ENCODE results near the gene CAVIN1. TPM values are rescaled to one million over a fixed set of nuclear protein-coding genes. Genes with fewer than 3 reads are reported as not detected.
"Not testable (repeated sequence)": the region's sequence is repeated elsewhere in the genome, so short reads cannot be mapped to it uniquely, and the experiment has no call there.

The CAVIN1 gene
- total RNA-seq, 1 donor from 2014 or later = 177 TPM

DNA sequence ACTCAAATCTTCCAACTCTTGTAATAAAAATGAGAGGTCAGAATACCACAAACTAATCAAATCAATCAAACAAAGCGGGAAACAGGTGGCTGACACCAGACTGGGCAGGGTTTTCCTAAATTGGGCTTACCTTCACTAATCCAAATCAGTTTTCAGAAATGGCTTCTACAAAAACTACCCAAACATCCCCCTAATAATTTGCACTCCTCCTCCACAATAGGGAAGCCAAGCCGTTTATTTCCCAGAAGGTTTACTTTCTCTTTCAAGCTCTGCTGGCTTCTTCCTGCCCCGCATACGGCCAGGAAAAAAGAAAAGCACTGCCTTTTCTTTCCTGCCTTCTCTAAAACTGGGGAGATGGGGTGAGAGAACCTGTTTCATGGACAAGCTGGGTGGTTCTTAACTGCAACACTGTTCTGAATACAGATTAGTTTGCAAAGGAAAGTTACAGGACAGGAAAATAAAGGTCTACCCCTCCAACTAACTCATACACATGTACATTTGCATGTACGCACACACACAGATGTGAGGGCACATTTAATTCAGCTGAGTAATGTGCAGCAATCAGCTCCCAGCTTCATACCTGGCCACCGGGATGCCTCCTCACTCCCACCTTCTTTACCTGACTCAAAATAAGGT is 44.0 kb downstream of the CAVIN1 start:
- no peak for DNase-seq (ENCODE audit: low spot score)

DNA sequence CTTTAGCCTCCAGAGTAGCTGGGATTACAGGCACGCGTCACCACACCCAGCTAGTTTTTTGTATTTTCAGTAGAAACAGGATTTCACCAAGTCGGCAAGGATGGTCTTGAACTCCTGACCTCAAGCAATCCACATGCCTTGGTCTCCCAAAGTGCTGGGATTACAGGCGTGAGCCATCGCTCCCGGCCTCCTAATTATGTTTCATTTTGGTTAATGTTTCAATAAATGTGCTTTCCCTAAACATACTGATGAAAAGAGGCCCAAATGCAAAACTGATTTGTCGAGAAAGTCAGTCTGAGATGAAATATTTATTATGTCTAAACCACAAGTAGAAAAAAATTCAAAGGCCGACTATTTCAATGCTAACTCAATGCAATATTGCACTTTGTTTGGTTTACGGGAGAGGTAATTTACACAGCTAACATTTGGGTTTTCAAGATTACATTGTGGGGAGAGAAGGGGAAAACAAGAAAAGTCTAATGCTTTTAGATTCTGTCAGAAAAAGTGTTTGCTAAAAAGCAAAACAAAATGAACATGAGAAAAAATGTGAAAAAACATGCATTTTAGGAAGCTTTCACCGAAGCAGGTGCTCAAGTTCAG is 44.6 kb downstream of the CAVIN1 start:
- DNase-seq (ENCODE audit: low spot score) = no peak

DNA sequence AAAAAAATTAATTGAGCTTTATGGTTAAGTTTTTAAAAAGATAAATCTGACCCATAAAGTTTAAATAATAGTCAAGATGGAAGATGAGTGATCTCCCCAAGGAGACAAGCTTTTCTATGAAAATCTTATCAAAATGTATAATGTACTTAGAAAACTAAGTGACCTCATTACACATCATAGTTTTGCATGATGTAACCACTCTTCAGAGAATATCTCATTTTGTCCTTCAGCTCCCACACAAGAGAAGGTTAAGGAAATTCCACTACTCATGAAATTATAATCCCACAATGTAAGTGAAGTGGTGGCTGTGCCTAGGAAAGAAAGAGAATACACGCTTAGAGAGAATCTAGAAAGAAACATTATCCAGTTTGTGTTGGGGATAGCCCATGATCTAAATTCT is 49.2 kb downstream of the CAVIN1 start:
- DNase-seq (ENCODE audit: low spot score) = no peak

DNA sequence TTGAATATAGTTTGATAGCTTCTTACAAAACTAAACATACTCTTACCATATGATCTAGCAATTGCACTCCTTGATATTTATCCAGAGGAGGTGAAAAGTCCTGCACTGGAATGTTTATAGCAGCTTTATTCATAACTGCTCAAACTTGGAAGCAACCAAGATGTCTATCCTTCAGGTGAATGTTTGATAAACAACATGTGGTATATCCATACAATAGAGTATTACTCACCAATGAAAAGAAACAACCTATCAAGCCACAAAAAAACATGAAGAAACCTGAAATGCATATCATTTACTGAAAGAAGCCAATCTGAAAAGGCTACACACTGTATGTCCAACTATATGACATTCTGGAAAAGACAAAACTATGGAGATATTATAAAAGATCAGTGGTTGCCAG is 50.9 kb downstream of the CAVIN1 start:
- no peak for DNase-seq (ENCODE audit: low spot score)

DNA sequence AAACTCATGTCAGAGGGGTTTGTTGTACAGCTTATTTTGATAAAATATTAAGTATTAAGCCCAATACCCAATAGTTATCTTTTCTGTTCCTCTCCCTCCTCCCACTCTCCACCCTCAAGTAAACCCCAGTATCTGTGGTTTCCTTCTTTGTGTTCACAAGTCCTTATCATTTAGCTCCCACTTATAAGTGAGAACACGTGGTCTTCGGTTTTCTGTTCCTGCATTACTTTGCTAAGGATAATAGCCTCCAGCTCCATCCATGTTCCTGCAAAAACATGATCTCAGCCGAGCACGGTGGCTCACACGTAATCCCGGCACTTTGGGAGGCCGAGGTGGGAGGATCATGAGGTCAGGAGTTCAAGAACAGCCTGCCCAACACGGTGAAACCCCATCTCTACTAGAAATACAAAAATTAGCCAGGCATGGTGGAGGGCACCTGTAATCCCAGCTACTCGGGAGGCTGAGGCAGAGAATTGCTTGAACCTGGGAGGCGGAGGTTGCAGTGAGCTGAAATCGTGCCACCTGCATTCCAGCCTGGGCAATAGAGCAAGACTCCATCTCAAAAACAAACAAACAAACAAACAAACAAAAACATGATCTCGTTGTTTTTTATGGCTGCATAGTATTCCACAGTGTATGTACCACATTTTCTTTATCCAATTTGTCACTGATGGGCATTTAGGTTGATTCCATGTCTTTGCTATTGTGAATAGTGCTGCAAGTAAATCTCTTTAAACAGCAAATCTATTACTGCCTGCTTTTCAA is 54.1 kb downstream of the CAVIN1 start:
- not testable (repeated sequence) for DNase-seq (ENCODE audit: low spot score)

DNA sequence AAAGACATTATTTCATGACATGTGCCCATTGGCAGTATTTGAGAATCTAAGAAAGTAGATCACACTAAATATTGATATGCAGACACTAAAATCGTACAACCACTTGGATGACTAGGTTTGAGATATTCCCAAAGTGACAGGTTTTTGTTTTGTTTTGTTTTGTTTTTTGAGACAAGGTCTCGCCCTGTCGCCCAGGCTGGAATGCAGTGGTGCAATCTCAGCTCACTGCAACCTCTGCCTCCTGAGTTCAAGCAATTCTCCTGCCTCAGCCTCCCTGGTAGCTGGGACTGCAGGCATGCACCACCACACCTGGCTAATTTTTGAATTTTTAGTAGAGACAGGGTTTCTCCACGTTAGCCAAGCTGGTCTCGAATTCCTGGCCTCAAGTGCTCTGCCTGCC is 54.7 kb downstream of the CAVIN1 start:
- DNase-seq (ENCODE audit: low spot score) = not testable (repeated sequence)

DNA sequence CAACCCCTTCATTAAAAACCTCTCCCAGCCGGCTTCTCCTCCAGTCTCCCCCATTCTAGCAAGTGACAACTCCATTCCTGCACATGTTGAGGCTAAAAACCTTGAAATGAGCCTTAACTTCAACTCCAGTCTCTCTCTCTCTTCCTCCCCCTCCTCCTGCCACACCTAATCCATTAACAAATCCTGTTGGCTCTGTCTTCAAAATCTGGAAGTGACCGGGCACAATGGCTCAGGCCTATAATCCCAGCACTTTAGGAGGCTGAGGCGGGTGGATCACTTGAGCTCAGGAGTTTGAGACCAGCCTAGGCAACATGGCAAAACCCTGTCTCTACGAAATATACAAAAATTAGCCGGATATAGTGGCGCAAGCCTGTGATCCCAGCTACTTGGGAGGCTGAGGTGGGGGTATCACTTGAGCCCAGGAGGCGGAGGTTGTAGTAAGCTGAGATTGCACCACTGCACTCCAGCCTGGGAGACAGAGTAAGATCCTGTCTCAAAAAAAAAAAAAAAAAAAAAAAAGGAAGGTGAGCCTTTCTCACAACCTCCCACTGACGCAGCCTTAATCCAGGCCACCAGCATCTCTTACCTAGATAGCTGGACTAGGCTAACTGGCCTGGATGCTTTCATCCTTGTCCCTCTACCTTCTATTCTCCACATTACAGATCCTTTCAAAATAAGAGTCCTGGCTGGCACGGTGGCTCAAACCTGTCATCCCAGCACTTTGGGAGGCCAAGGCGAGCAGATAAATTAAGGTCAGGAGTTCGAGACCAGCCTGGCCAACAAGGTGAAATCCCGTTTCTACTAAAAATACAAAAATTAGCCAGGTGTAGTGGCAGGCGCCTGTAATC is 56.7 kb downstream of the CAVIN1 start:
- not testable (repeated sequence) for DNase-seq (ENCODE audit: low spot score)

DNA sequence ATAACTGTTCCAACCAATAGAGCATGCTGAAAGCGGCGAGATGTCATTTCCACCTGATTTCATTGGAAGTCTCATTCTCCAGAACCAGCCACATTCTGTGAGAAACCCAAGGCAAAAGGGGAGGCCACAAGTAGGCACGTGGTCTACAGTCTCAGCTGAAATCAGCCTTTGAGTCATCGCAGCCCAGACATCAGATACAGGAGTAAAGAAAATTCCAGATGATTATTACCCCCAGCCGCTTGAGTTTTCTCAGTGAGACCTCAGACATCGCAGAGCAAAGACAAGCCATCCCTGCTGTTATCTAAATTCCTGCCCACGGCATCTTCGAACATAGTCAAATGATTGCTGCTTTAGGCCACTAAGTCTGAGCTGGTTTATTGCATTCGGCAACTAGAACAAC is 57.9 kb downstream of the CAVIN1 start:
- no peak for DNase-seq (ENCODE audit: low spot score)

DNA sequence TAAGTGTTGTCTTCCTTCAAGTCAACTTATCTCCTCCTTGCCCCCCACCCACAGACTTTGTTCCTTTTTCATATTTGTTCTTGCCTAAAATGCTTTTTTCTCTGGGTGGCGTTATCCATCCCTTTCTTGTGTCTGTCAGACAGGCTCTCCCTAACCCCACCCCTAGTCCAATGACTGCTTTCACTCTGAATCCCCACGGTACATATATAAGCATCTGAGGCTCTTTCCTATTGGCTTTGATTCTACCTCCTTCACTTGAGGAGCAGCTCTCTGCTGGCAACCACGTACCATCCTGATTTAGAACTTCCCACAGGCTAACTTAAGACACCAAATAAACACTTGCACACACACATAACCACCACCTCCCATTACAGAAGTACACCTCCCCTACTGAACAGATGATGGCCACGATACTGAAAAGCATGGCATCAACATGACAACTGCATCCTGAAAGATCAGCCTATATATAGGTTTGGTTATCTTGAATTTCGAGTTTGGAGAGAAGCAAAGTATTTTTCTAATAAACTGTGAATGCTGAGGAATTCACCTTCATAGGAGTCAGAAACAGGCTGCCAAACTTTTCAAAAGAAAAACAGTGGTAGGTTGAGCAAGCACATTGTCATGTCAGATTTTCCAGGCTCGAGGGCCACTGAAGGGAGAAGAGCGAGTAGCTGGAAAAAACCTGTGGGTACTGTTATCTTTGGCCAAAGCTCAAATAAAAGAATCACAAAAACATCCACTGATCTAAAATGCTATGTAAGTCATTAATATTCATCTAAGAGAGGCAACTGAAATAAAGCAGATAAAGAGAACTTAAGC is 59.1 kb downstream of the CAVIN1 start:
- no peak for DNase-seq (ENCODE audit: low spot score)

DNA sequence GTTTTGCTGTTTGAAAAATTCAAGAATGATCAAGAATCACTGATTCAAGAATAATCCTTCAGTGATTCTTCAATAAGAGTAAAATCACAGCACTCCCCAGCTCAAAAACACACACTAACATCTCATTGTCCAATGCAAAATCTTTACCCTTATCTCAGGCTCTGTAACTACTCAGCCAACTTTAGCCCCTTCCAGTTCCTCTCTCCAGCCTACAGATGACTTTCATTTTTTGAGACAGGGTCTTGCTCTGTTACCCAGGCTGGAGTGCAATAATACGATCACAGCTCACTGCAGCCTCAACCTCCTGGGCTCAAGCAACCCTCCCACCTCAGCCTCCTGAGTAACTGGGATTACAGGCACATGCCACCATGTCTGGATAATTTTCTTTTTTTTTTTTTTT is 59.8 kb downstream of the CAVIN1 start:
- no peak for DNase-seq (ENCODE audit: low spot score)

DNA sequence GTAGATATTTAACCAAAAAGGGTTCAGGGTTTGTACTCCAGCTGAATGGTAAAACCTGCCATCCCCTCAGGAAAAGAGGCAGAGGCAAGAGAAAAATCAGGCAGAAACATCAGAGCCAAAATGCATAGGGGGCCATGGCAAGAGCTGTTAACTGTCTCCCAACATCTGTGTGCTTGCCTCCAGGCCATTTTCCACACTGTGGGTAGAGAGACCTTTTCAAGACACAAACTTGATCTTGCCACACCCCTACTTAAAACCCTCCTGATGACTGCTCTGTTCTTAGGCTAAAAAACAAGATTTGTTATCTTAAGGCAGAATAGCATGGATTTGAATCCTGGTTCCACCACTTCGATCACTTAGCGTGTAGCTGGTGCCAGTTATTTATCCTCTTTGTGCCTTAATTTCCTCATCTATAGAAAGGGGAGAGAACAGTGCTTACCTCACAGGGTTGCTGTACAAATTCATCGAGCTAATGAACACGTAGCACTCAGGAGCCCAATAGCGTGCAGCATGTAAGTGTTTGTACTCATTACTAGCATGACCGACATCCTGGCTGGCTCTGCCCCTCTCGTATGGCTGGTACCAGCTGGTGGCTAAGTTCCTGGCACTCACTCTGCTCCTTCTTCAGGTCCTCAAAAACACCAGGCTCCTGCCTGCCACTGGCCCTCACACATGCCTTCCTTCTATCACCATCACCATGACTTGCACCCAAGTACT is 60.7 kb downstream of the CAVIN1 start:
- DNase-seq (ENCODE audit: low spot score) = no peak

DNA sequence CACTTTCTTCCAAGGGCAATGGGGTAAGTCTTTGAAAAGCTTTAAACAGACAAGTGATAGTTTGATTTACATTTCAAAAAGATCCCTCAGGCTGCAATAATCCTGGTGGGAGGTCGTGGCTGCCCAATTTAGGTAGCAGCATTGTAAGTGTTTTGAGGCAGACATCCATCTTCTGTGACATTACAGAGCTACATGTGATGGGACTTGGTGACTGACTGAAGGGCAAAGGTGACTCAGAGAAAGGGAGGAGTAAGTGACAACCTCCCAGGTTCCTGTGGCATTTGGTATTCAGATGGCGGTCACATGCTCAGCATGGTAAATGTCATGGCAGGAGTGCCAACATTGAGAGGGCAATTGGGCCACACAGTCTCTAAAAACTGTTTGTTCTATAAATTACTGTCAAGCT is 61.3 kb downstream of the CAVIN1 start:
- no peak for DNase-seq (ENCODE audit: low spot score)

DNA sequence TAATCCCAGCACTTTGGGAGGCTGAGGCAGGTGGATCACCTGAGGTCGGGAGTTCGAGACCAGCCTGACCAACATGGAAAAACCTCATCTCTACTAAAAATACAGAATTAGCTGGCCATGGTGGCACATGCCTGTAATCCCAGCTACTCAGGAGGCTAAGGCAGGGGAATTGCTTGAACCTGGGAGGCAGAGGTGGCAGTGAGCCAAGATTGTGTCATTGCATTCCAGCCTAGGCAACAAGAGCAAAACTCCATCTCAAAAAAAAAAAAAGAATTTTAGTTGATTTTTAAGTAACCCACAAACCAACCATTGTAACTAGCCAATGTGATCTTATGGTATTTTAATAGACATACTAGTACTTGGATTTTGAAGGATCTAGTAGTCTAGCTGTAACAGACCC is 62.7 kb downstream of the CAVIN1 start:
- DNase-seq (ENCODE audit: low spot score) = not testable (repeated sequence)

DNA sequence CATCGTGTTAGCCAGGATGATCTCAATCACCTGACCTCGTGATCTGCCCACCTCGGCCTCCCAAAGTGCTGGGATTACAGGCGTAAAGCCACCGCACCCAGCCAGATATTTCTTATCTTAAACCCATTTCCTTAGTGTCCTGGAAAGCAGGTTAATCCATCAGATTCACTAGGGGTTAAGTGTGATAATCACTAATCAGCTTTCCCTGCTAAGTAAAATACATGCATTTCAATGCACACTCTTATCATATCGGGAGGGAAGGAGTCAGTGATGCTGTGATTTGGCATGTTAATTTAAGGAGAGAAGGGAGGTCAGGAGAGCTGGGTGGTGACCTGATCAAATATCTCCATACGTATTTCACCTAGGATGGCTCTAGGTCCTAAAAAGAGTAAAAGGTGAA is 63.9 kb downstream of the CAVIN1 start:
- no peak for DNase-seq (ENCODE audit: low spot score)

DNA sequence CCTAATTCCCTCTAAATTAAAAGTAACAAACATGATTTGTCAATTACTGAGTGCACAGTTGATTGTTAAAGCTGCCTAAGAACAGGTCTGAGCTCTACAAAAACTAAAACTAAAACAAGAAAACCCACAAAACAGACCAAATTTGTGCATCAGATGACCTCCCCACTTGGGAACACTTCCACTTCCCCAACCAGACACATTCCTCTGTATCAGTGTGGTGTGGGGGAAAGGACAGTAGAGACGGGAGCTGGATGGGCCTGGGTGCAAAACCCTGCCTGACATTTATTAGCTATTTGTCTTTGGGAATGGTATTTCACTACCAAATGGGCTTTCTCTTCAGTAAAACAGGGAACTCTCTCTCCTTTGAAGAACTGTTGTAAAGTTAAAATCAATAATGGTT is 64.6 kb downstream of the CAVIN1 start:
- DNase-seq (ENCODE audit: low spot score) = no peak

DNA sequence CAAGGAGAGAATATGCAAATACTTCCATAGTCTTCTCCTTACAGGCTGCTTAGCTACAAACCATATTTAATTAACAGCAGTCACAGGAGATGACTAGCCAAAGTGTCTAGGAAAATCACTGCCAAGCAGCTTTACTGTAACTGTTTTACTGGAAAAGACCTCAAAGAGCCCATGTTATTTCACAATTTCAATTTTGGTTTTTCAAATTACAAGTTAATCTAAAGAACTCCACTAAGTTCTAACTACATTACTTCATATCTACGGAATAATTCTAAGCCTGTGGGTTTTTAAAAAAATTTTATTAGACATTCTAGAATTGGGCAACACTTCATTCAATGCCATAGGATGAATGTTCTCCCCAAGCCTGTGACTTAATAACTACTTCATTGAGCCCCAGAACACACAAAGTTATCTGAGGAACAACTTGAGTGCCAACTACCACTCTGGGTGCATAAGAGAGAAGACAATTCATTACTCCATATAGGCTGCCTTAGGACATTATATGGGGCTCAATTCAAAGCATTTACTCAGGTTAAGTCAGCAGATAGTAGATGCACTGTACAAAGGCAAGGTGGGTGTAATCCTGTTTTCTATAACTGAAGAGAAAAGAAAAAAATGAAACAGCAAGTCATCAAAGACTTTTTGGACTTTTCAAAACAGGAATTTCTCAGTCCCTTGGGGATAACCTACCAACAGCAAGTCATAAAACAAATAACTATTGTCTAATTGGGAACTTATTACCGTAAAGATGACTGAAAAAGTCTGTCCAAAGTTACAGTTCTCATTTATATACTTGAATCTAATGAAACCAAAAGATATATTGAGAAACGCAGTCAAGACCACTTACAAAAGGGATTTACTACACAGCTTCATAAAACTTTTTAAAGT is 67.9 kb downstream of the CAVIN1 start:
- no peak for DNase-seq (ENCODE audit: low spot score)
